NCI-H2227 (cell line): Measurements from ENCODE around the gene ADARB2.
"Not testable (repeated sequence)": the region's sequence is repeated elsewhere in the genome, so short reads cannot be mapped to it uniquely, and the experiment has no call there.

Experiments
- DNase-seq: peaks from one replicate; lab custom pipeline; 2025; ENCODE audit not compliant: unreplicated experiment; lab: John Stamatoyannopoulos, UW

ADARB2 gene

GRCh38 chr10:1249142-1249920 lies 488.0 kb downstream of the ADARB2 start:
- peak; percentile 37 for DNase-seq

- DNase-seq = not testable (repeated sequence)
Observed at GRCh38 chr10:1248262-1248630, 489.1 kb downstream of the ADARB2 start.

DNA sequence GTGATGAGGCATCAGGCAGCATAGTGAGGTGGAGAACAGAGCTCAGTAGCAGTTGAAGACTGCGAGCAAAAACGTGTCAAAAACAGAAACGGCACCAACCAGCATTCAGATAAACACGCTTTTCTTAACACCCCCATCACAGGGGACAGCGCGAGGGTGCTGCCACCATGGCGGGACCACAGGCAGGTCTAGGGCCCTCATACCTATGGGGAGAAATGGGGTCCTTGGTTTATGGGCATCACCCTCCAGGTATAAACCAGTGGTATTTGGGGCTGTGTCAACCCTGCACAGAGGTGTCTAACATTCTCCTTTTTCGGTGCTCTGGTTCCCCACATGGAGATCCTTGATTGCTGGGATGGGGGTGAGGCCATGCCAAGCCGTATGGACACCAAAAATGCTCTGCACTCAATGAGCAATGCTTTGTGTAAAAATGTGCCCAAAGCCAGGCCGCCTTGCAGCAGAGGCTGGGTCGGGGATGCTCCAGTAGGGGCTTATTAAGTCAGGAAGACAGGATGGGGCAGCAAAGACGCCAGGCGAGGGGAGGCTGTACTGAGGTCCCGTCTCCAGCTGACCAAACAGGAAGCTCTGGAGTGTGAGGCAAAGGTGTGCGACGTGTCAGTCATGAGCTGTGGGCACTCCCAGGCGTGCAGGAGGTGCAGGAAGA lies 489.6 kb downstream of the ADARB2 start:
- no peak for DNase-seq

GRCh38 chr10:1244493-1244892 lies 492.8 kb downstream of the ADARB2 start:
- DNase-seq = no peak

GRCh38 chr10:1243486-1244234 lies 493.7 kb downstream of the ADARB2 start:
- no peak for DNase-seq

DNA sequence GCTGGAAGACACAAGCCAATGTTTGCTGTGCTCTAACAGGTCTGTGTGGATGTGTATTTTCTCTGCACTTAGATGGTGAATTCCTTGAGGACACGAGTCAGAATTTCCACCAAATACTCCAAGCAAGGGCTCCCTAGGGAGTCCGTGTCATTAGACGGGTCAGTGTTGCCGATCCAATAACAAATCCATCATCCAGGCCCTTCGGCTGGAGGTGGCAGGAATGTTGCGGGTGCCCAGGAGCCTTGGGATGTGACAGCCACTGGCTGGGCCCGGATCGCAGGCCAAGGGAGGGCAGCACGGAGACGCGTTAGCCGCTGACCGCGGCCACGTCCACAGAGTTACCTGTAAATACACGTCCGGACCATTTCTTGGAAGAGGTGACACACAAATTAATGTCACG lies 494.4 kb downstream of the ADARB2 start:
- DNase-seq = no peak

DNA sequence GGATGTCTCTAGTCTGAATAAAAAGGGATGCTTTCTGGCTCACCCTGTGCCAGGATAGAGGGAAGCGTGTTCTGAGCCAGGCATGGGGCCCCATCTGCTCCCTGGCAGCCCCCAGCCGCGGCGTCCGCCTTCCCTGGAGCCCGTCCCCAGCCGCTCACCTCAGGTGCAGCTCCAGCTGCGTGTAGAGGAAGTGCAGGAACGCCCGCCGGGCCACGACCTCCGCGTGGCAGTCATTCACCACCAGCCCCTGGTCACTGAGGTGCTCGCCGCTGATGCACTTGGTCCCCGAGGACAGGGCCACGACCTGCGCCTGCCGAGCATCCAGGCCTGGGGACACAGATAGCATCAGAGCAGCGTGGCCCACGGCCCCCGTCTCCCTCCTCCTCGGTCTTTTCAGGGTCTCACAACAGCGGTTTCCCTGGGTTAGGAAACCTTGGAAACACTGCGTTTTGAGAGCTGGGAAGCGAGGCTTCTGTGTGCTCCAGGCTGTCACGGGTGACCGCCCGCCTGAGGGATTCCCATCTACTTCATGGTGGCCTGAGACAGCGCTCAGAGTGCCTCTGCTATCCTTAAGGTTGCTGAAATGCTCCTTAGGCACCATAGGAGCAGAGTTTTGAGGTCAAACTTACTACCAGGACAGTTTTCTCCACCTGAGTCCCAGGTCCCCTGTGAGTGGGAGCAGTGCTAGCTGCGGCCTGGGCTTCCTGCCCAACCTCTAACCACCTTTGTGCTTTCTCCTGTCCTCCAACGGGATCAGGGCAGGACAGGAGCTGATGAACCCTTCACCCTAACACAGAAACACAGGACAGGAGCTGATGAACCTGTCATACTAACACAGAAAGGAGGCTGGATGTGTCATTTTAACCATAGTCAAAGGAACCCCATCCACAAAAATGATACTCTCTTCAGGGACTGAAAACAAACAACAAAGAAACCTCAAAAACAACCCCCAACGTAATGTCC lies 495.1 kb downstream of the ADARB2 start:
- DNase-seq = no peak

- no peak for DNase-seq
Observed at GRCh38 chr10:1241322-1241890, 495.9 kb downstream of the ADARB2 start.

DNA sequence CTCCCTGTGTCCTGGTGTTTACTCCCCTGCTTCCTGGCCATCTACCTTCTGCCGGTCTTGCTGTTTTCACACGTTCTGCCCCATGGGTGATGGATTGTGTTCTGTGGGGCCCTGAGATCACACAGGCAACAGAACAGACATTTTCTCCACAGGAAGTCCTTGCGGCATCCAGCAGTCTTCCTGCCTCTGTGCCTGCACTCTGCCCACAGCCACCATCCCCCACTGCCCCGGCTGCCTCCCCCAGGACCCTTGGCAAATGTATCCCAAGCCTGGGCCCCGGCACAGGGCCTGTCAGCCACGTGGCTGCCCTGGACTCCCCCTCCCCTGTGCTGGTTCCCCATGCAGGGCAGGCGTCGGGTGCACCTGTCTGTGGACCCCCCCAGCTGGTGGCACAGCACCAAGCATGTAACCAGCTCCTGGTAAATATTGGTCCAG lies 497.0 kb downstream of the ADARB2 start:
- no peak for DNase-seq

DNA sequence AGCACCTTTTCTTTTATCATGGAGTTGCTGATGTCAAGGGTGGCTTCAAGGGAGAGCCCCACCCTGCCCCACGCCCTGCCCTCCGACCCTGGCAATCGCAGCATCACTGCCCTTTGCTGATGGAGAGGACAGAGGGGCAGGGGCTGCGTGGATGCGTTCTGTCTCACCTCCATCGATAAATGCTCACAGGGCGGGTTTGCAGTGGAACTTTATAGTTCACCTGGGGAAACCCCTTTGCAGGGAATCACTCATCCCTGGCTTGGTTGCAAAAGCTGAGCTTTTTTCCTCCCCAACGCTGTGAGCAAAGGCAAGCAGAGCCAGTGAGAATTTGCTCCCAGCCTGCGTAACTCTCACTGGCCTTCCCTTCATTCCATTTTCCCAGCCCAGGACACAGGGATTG lies 504.3 kb downstream of the ADARB2 start:
- DNase-seq = no peak

- DNase-seq = no peak
Observed at GRCh38 chr10:1232164-1232911, 505.0 kb downstream of the ADARB2 start.

DNA sequence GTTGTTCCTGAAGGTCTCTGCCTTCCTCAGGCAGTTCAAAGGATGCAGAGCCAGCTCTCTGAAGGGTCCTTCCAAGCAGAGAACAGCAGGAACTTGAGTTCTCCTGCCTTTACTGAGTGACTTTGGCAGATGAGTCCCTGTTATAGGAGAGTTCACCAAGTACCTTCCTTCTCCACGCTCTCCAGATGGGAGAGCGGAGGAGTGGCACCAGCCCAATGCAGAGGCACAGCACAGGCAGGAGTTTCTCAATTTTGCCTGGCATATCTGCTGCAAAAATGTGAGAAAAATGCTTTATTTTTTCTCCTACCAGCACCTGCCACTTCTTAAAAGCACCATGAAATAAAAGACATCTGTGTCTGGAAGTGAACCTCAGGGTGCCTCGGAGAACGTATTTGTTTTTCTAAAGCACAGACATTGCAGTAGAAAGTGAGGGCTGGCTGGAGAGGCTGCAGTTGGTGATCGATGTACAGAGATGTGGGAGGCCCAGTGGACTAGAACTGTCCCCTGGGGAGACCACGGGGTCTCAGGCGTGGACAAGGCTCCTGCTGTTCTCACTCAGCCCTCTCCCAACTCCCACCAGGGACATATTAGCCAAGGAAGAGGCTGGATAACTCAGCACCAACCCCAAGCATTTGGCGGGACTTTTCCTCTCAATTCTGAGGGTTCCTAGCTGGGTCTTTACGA lies 506.6 kb downstream of the ADARB2 start:
- no peak for DNase-seq

GRCh38 chr10:1230138-1230537 lies 507.2 kb downstream of the ADARB2 start:
- no peak for DNase-seq

GRCh38 chr10:1229574-1229973 lies 507.8 kb downstream of the ADARB2 start:
- DNase-seq = no peak

DNA sequence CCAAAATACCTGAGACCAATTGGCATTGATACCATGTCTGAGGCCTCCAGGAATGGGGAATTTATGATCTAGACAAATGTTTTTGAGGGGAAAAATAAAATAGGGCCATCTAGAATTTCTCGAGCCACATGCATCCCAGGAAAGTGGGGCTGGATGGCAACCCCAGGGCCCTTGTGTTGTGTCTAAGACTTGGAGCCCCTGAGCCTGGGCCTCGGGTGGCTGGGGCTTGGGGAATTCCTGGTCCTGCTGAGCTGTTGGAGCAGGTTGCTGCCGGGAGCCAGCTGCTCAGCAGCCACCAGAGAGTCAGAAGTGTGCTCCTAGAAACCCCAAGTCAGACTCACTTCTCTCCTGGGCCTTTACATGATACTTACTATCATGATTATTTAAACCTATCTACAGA lies 508.2 kb downstream of the ADARB2 start:
- no peak for DNase-seq

GRCh38 chr10:1228467-1228975 lies 508.8 kb downstream of the ADARB2 start:
- DNase-seq = no peak

- no peak for DNase-seq
Observed at GRCh38 chr10:1227510-1228402, 509.6 kb downstream of the ADARB2 start.

- DNase-seq = not testable (repeated sequence)
Observed at GRCh38 chr10:1226907-1227306, 510.4 kb downstream of the ADARB2 start.
